IMR-90 (cell line): ENCODE measurements around the gene PCDHGB3. TPM values are rescaled to one million over a fixed set of nuclear protein-coding genes. Genes with fewer than 3 reads are reported as not detected.
"Not testable (repeated sequence)": the region's sequence is repeated elsewhere in the genome, so short reads cannot be mapped to it uniquely, and the experiment has no call there.

ENCODE experiments used
- ATAC-seq: fragments of 200-7000 bp; cut with Tn5 transposase; 2 replicates; pipeline ENCODE4 v1.9.1; 2020; ENCODE audit warnings: low read depth, mild to moderate bottlenecking, moderate library complexity
- BruUV-seq: library from RNA; stranded (reverse); fragments of 400-500 nt; replicated peaks from 2 replicates; lab custom pipeline; 2021; lab: Mats Ljungman, UMichigan
- CTCF ChIA-PET: fragments of 300-600 bp; formaldehyde crosslinking; extraction: SDS; loops from one replicate; lab custom pipeline; 2021; ENCODE audit warnings: antibody characterized with exemption; lab: Yijun Ruan, JAX
- POLR2A ChIA-PET: fragments of 300-600 bp; sonication (Branson Sonifier 250); formaldehyde crosslinking; loops from one replicate; lab custom pipeline; 2022; ENCODE audit warnings: antibody characterized with exemption; ENCODE audit not compliant: unreplicated experiment; lab: Charles Lee
- DNase-seq: peaks from one replicate; pipeline ENCODE4 v3.0.0; 2013
- H2AFZ ChIP-seq: replicated peaks from 2 replicates; pipeline ENCODE3; 2013; ENCODE audit warnings: low read length, mild to moderate bottlenecking; ENCODE audit not compliant: poor library complexity
- H2AK5ac ChIP-seq: 2 replicates; pipeline ENCODE4 v1.6.1; 2013; ENCODE audit warnings: low read depth, low read length, inconsistent platforms
- H2AK9ac ChIP-seq: replicated peaks from 2 replicates; pipeline ENCODE3; 2013; ENCODE audit warnings: mild to moderate bottlenecking, low read depth, low read length, moderate library complexity; ENCODE audit not compliant: poor library complexity
- H2BK120ac ChIP-seq: 2 replicates; pipeline ENCODE4 v1.6.1; 2013; ENCODE audit warnings: low read depth, low read length, inconsistent platforms
- H2BK15ac ChIP-seq: 3 replicates; pipeline ENCODE4 v1.6.1; 2013; ENCODE audit warnings: low read depth, low read length, inconsistent platforms
- H2BK20ac ChIP-seq: 2 replicates; pipeline ENCODE4 v1.6.1; 2013; ENCODE audit warnings: low read depth, mild to moderate bottlenecking, inconsistent platforms, low read length, moderate library complexity
- H2BK5ac ChIP-seq: 2 replicates; pipeline ENCODE4 v1.6.1; 2013; ENCODE audit warnings: mild to moderate bottlenecking, low read depth, low read length, inconsistent platforms; ENCODE audit not compliant: poor library complexity, severe bottlenecking
- H3K14ac ChIP-seq: replicated peaks from 2 replicates; pipeline ENCODE4 v1.6.1; 2013; ENCODE audit warnings: low read depth, low read length, inconsistent platforms
- H3K18ac ChIP-seq: 2 replicates; pipeline ENCODE4 v1.6.1; 2013; ENCODE audit warnings: low read depth, low read length, control low read depth
- H3K23ac ChIP-seq: 2 replicates; pipeline ENCODE4 v1.6.1; 2013; ENCODE audit warnings: low read depth, low read length, inconsistent platforms
- H3K27ac ChIP-seq: 2 replicates; pipeline ENCODE4 v1.5.1; 2013; ENCODE audit warnings: mild to moderate bottlenecking, control low read depth, low read length; ENCODE audit not compliant: insufficient read depth
- H3K27me3 ChIP-seq: 2 replicates; pipeline ENCODE4 v1.6.1; 2013; ENCODE audit warnings: low read length; ENCODE audit not compliant: control insufficient read depth, insufficient read depth
- H3K36me3 ChIP-seq: 2 replicates; pipeline ENCODE4 v1.6.1; 2013; ENCODE audit warnings: low read length, mixed read lengths; ENCODE audit not compliant: control insufficient read depth, insufficient read depth
- H3K4ac ChIP-seq: 2 replicates; pipeline ENCODE4 v1.6.1; 2013; ENCODE audit warnings: low read depth, low read length, inconsistent platforms
- H3K4me1 ChIP-seq: 2 replicates; pipeline ENCODE4 v1.6.1; 2013; ENCODE audit warnings: low read length, mixed read lengths; ENCODE audit not compliant: control insufficient read depth, insufficient read depth
- H3K4me2 ChIP-seq: 2 replicates; pipeline ENCODE4 v1.6.1; 2013; ENCODE audit warnings: low read depth, mild to moderate bottlenecking, control low read depth, low read length, moderate library complexity
- H3K4me3 ChIP-seq: 2 replicates; pipeline ENCODE4 v1.5.1; 2013; ENCODE audit warnings: low read depth, mild to moderate bottlenecking, control low read depth, low read length, moderate library complexity; ENCODE audit not compliant: insufficient read depth
- H3K56ac ChIP-seq: 2 replicates; pipeline ENCODE4 v1.6.1; 2013; ENCODE audit warnings: low read length, inconsistent platforms; ENCODE audit not compliant: insufficient read depth; ENCODE audit errors: extremely low read depth
- H3K79me1 ChIP-seq, 2 experiments: 2 replicates each; pipeline ENCODE4 v1.6.1; 2013; ENCODE audit warnings: low read length in 2 of 2, inconsistent platforms in 1 of 2, low read depth in 1 of 2
- H3K9ac ChIP-seq: 2 replicates; pipeline ENCODE4 v1.6.1; 2013; ENCODE audit warnings: low read depth, low read length, control low read depth
- H3K9me1 ChIP-seq: 2 replicates; pipeline ENCODE4 v1.6.1; 2013; ENCODE audit warnings: low read length, inconsistent platforms; ENCODE audit not compliant: insufficient read depth
- H3K9me3 ChIP-seq: 2 replicates; pipeline ENCODE4 v1.6.1; 2013; ENCODE audit warnings: low read length; ENCODE audit not compliant: control insufficient read depth, insufficient read depth
- H4K20me1 ChIP-seq: 2 replicates; pipeline ENCODE4 v1.6.1; 2013; ENCODE audit warnings: low read length, inconsistent platforms; ENCODE audit not compliant: insufficient read depth
- H4K5ac ChIP-seq: 2 replicates; pipeline ENCODE4 v1.6.1; 2013; ENCODE audit warnings: mild to moderate bottlenecking, low read depth, low read length, control low read depth
- H4K8ac ChIP-seq, 2 experiments: 2 replicates each; pipeline ENCODE4 v1.6.1; 2013; ENCODE audit warnings: low read depth in 2 of 2, low read length in 2 of 2, control low read depth in 1 of 2, inconsistent platforms in 1 of 2
- H4K91ac ChIP-seq: 2 replicates; pipeline ENCODE4 v1.6.1; 2013; ENCODE audit warnings: low read depth, low read length, inconsistent platforms; ENCODE audit not compliant: insufficient read depth
- WGBS, 2 experiments: methylation state at CpG; one replicate each; pipeline versions ENCODE4 v1.1.5 to v1.1.7; 2013; ENCODE audit warnings: missing lambda C conversion rate in 2 of 2; ENCODE audit not compliant: insufficient read length in 1 of 2; ENCODE audit errors: extremely low coverage in 2 of 2; 5-methylcytosine and 5-hydroxymethylcytosine counted together
- dilution Hi-C: fragments of 300-500 bp; cut with HindIII; formaldehyde crosslinking; loops from one replicate; pipeline ENCODE4 v1.14.3; 2018; ENCODE audit warnings: low sequenced_read_pairs; ENCODE audit not compliant: unreplicated experiment
- in situ Hi-C: fragments of 300-500 bp; cut with MboI; formaldehyde crosslinking; loops from 3 replicates; pipeline ENCODE4 v1.14.3; 2019; ENCODE audit warnings: low sequenced_read_pairs, inconsistent platforms, mixed read lengths
- intact Hi-C: fragments of 100-400 bp; cut with micrococcal nuclease; formaldehyde crosslinking; loops from 2 replicates; pipeline ENCODE4 v1.10.0; 2022
- polyA plus RNA-seq, 3 experiments: library from polyadenylated mRNA; depleted of rRNA; stranded (reverse); fragments of >200 nt; gene quantifications; 2 replicates each; pipeline ENCODE4 v1.2.3, GENCODE V29; 2012; ENCODE audit warnings: low replicate concordance in 1 of 3
- total RNA-seq: library from RNA; depleted of rRNA; stranded (reverse); fragments of >200 nt; gene quantifications from 2 replicates; pipeline ENCODE4 v1.2.3, GENCODE V29; 2012

The PCDHGB3 gene
- total and polyA plus RNA-seq, 2 of the 4 experiments (the other 2 are of a cell fraction), result 3.4 to 5.9 TPM

DNA sequence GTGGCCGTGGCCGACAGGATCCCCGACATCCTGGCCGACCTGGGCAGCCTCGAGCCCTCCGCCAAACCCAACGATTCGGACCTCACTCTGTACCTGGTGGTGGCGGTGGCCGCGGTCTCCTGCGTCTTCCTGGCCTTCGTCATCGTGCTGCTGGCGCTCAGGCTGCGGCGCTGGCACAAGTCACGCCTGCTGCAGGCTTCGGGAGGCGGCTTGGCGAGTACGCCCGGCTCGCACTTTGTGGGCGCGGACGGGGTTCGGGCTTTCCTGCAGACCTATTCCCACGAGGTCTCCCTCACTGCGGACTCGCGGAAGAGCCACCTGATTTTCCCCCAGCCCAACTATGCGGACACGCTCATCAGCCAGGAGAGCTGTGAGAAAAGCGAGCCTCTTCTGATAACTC lies 24.0 kb upstream of the PCDHGB3 start:
- H2AK9ac ChIP-seq, H4K8ac ChIP-seq, H3K4me3 ChIP-seq, POLR2A ChIA-PET, H3K9me1 ChIP-seq, H4K5ac ChIP-seq, dilution Hi-C loops, DNase-seq, H3K79me1 ChIP-seq, H2BK15ac ChIP-seq, H4K20me1 ChIP-seq, ATAC-seq, H2BK20ac ChIP-seq, H3K23ac ChIP-seq, H3K4me2 ChIP-seq, H2AK5ac ChIP-seq, H3K4me1 ChIP-seq, H2BK120ac ChIP-seq, H3K36me3 ChIP-seq, in situ Hi-C loops, H3K27ac ChIP-seq, H3K27me3 ChIP-seq, CTCF ChIA-PET, BruUV-seq, H3K56ac ChIP-seq, H3K4ac ChIP-seq, intact Hi-C loops, H4K91ac ChIP-seq, H3K18ac ChIP-seq, H3K9ac ChIP-seq, H2BK5ac ChIP-seq, H3K14ac ChIP-seq, H2AFZ ChIP-seq: not testable (repeated sequence)
- H3K9me3 ChIP-seq, result peaks cover 27% of the 10 kb centered on the region
- WGBS, 2 experiments, result no CpG with 5 or more reads among the region's 35 CpGs
